HG02610 (cell line): ENCODE measurements around the gene C5orf52.
"Not testable (repeated sequence)": the region's sequence is repeated elsewhere in the genome, so short reads cannot be mapped to it uniquely, and the experiment has no call there.

Experiments used
- ATAC-seq: cut with Tn5 transposase; IDR thresholded peaks from one replicate; pipeline ENCODE4 v1.9.1; 2021; ENCODE audit warnings: mild to moderate bottlenecking, moderate library complexity; ENCODE audit not compliant: unreplicated experiment

C5orf52 gene

GRCh38 chr5:157719245-157719644 lies 47.9 kb downstream of the C5orf52 start:
- ATAC-seq, result no peak

- no peak for ATAC-seq
Measured at GRCh38 chr5:157721159-157721558, 49.8 kb downstream of the C5orf52 start.

DNA sequence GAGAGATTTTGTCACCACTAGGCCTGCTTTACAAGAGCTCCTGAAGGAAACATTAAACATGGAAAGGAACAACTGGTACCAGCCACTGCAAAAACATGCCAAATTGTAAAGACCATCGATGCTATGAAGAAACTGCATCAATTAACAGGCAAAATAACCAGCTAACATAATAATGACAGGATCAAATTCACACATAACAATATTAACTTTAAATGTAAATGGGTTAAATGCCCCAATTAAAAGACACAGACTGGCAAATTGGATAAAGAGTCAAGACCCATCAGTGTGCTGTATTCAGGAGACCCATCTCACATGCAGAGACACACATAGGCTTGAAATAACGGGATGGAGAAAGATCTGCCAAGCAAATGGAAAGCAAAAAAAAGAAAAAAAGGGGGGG lies 51.6 kb downstream of the C5orf52 start:
- not testable (repeated sequence) for ATAC-seq

DNA sequence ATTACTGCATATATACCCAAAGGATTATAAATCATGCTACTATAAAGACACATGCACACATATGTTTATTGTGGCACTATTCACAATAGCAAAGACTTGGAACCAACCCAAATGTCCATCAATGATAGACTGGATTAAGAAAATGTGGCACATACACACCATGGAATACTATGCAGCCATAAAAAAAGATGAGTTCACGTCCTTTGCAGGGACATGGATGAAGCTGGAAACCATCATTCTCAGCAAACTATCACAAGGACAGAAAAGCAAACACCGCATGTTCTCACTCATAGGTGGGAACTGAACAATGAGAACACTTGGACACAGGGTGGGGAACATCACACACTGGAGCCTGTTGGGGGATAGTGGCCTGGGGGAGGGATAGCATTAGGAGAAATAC lies 55.3 kb downstream of the C5orf52 start:
- ATAC-seq, result not testable (repeated sequence)

DNA sequence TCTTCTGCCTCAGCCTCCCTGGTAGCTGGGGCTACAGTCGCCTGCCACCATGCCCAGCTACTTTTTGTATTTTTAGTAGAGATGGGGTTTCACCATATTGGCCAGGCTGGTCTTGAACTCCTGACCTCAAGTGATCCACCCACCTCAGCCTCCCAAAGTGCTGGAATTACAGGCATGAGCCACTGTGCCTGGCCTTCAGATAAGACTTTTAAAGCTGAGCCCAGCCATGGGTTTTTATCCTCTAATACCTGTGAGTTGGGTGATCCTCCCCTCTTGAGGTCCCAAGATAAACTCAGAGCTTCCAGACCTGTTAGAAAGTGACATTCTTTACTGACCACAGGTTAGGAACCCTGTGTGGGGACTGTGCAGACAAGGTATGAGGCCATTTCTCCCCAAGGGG lies 56.5 kb downstream of the C5orf52 start:
- not testable (repeated sequence) for ATAC-seq
